K562 (cell line): ENCODE measurements around the gene CLEC3A. TPM values are rescaled to one million over a fixed set of nuclear protein-coding genes. Genes with fewer than 3 reads are reported as not detected.

Source experiments
- ATAC-seq: fragments of 200-7000 bp; cut with Tn5 transposase; 3 replicates; pipeline ENCODE4 v1.9.1; 2020; ENCODE audit warnings: moderate library complexity
- BruUV-seq: library from RNA; stranded (reverse); fragments of 400-500 nt; replicated peaks from 2 replicates; lab custom pipeline; 2021; lab: Mats Ljungman, UMichigan
- CTCF ChIA-PET: fragments of 300-600 bp; formaldehyde crosslinking; extraction: SDS; loops from one replicate; lab custom pipeline; 2021; ENCODE audit warnings: low intra/inter-chr PET ratio; lab: Yijun Ruan, JAX
- POLR2A ChIA-PET: fragments of 300-600, 350-650 bp; sonication (Branson Sonifier 250); formaldehyde crosslinking; extraction: SDS; loops from one replicate; lab custom pipeline; 2021; ENCODE audit warnings: antibody characterized with exemption, inconsistent platforms; lab: Yijun Ruan, JAX
- DNase-seq, 4 experiments: peaks; one replicate each; pipeline versions ENCODE4 v3.0.0 to v3.0.0-alpha.2; 2011 to 2018; ENCODE audit warnings: low spot score in 3 of 4, mixed read lengths in 3 of 4; ENCODE audit errors: extremely low read depth in 1 of 4
- FAIRE-seq: peaks from 2 replicates; lab custom pipeline; 2011; peaks lifted over from hg19 to GRCh38; lab: Jason Lieb, UNC
- H2AFZ ChIP-seq: 2 replicates; pipeline ENCODE4 v1.6.0; 2011; ENCODE audit warnings: low read depth, low read length, control low read depth, inconsistent platforms
- H3K27ac ChIP-seq: fragments of 200-600 bp; 3 replicates; pipeline ENCODE4 v1.8.0; 2011; ENCODE audit warnings: low read depth, mild to moderate bottlenecking, control low read depth, inconsistent platforms, low read length, moderate library complexity, mixed read lengths; ENCODE audit errors: extremely low read depth
- H3K27me3 ChIP-seq, 2 experiments: fragments of 300-600 bp in 1 of 2; 2 replicates in 1 of 2; 3 replicates in 1 of 2; pipeline versions ENCODE4 v1.6.0 to v1.8.0; 2011; ENCODE audit warnings: inconsistent platforms in 2 of 2, low read length in 2 of 2, mild to moderate bottlenecking in 1 of 2, mixed read lengths in 1 of 2, moderate library complexity in 1 of 2; ENCODE audit not compliant: control insufficient read depth in 2 of 2, insufficient read depth in 2 of 2
- H3K36me3 ChIP-seq: fragments of 300-600 bp; 3 replicates; pipeline ENCODE4 v1.8.0; 2011; ENCODE audit warnings: mild to moderate bottlenecking, low read length, inconsistent platforms; ENCODE audit not compliant: control insufficient read depth, insufficient read depth
- H3K4me1 ChIP-seq, 2 experiments: fragments of 200-600 bp in 1 of 2; replicated peaks in 1 of 2; 2 replicates in 1 of 2; 3 replicates in 1 of 2; pipeline versions ENCODE4 v1.5.1 to v1.8.0; 2011; ENCODE audit warnings: inconsistent platforms in 2 of 2, low read length in 2 of 2, mild to moderate bottlenecking in 1 of 2, mixed read lengths in 1 of 2, moderate library complexity in 1 of 2; ENCODE audit not compliant: control insufficient read depth in 2 of 2, insufficient read depth in 2 of 2
- H3K4me2 ChIP-seq: 2 replicates; pipeline ENCODE4 v1.6.1; 2011; ENCODE audit warnings: low read length, control low read depth, inconsistent platforms, mixed read lengths; ENCODE audit not compliant: insufficient read depth
- H3K4me3 ChIP-seq: fragments of 200-600 bp; sonication (generic), shearing (Covaris generic); 2 replicates; pipeline ENCODE4 v1.5.1; 2016; ENCODE audit warnings: control low read depth, inconsistent platforms
- H3K79me2 ChIP-seq: fragments of 200-600 bp; 3 replicates; pipeline ENCODE4 v1.8.0; 2011; ENCODE audit warnings: low read length, inconsistent platforms; ENCODE audit not compliant: control insufficient read depth, insufficient read depth
- H3K9ac ChIP-seq, 2 experiments: 2 replicates each; pipeline versions ENCODE4 v1.6.0 to v1.6.1; 2011; ENCODE audit warnings: low read depth in 2 of 2, low read length in 2 of 2, control low read depth in 1 of 2, inconsistent platforms in 1 of 2, mild to moderate bottlenecking in 1 of 2, mixed read lengths in 1 of 2; ENCODE audit not compliant: insufficient read depth in 1 of 2
- H3K9me1 ChIP-seq: one replicate; pipeline ENCODE4 v1.6.0; 2011; ENCODE audit warnings: inconsistent platforms, mild to moderate bottlenecking, low read length, moderate library complexity; ENCODE audit not compliant: control insufficient read depth, insufficient read depth
- H3K9me3 ChIP-seq: replicated peaks from 2 replicates; pipeline ENCODE4 v1.5.1; 2011; ENCODE audit warnings: low read depth, low read length, inconsistent platforms; ENCODE audit not compliant: control insufficient read depth, insufficient read depth
- H4K20me1 ChIP-seq: replicated peaks from 2 replicates; pipeline ENCODE4 v1.6.1; 2011; ENCODE audit warnings: low read length, inconsistent platforms, mixed read lengths; ENCODE audit not compliant: control insufficient read depth, insufficient read depth
- ARID2 ChIP-seq: fragments of 450-650 bp; IDR thresholded peaks from 2 replicates; pipeline ENCODE4 v1.6.1; 2017; ENCODE audit warnings: antibody characterized with exemption, mild to moderate bottlenecking
- BDP1 ChIP-seq: IDR thresholded peaks from 3 replicates; pipeline ENCODE4 v1.6.1; 2011; ENCODE audit not compliant: insufficient read length, insufficient read depth
- CHD4 ChIP-seq: fragments of 200-600 bp; sonication (generic); IDR thresholded peaks from 3 replicates; pipeline ENCODE4 v1.6.1; 2012; ENCODE audit warnings: low read depth, mild to moderate bottlenecking, mixed read lengths, low read length, inconsistent platforms; ENCODE audit not compliant: insufficient read depth, insufficient replicate concordance, poor library complexity, severe bottlenecking
- JUND ChIP-seq, 2 experiments: IDR thresholded peaks; 2 replicates in 1 of 2; 3 replicates in 1 of 2; pipeline ENCODE4 v1.6.1; 2011; ENCODE audit warnings: borderline replicate concordance in 2 of 2, low read depth in 2 of 2, low read length in 2 of 2, improper control_type of control experiment in 1 of 2, missing biosample characterization in 1 of 2, missing genetic modification characterization in 1 of 2, missing genetic modification reagents in 1 of 2
- KHSRP ChIP-seq: fragments of 450-650 bp; IDR thresholded peaks from 2 replicates; pipeline ENCODE4 v1.6.1; 2017
- MCM5 ChIP-seq: fragments of 450-650 bp; IDR thresholded peaks from 2 replicates; pipeline ENCODE4 v1.6.1; 2016; ENCODE audit warnings: low read depth
- NFATC3 ChIP-seq: fragments of 450-650 bp; IDR thresholded peaks from 2 replicates; pipeline ENCODE4 v1.6.1; 2017; ENCODE audit warnings: mild to moderate bottlenecking
- NR2F6 ChIP-seq: fragments of 450-650 bp; formaldehyde crosslinking; IDR thresholded peaks from 2 replicates; pipeline ENCODE4 v1.4.0; 2020; ENCODE audit warnings: mild to moderate bottlenecking
- ZNF263 ChIP-seq: sonication (generic); formaldehyde crosslinking; IDR thresholded peaks from 2 replicates; pipeline ENCODE4 v1.8.0; 2022; ENCODE audit warnings: mild to moderate bottlenecking, missing genetic modification reagents, borderline replicate concordance
- ZNF436 ChIP-seq: fragments of 250-450, 450-650 bp; sonication (Bioruptor Pico); formaldehyde crosslinking; IDR thresholded peaks from 2 replicates; pipeline ENCODE4 v1.7.0; 2020; ENCODE audit warnings: mild to moderate bottlenecking
- ZNF584 ChIP-seq: fragments of 200-800 bp; sonication (Bioruptor generic); IDR thresholded peaks from 2 replicates; pipeline ENCODE4 v1.6.1; 2016; ENCODE audit warnings: low read depth, mild to moderate bottlenecking, missing genetic modification characterization, missing compliant biosample characterization
- ZNF830 ChIP-seq: fragments of 250-450 bp; sonication (Bioruptor Pico); IDR thresholded peaks from 2 replicates; pipeline ENCODE4 v1.5.0; 2021; ENCODE audit warnings: mild to moderate bottlenecking
- WGBS: fragments of 100-300 bp; shearing (Covaris generic); methylation state at CpG from one replicate; pipeline ENCODE4 v1.1.6; 2016; ENCODE audit warnings: low coverage, mixed read lengths; ENCODE audit not compliant: insufficient coverage; ENCODE audit errors: missing lambda C conversion rate; 5-methylcytosine and 5-hydroxymethylcytosine counted together
- in situ Hi-C: fragments of 300-500 bp; cut with MboI; formaldehyde crosslinking; loops from 4 replicates; pipeline ENCODE4 v1.15.0; 2018; ENCODE audit warnings: inconsistent platforms, mixed read lengths
- intact Hi-C: fragments of 100-400 bp; cut with micrococcal nuclease; formaldehyde crosslinking; loops from 2 replicates; pipeline ENCODE4 v1.14.2; 2022
- polyA plus RNA-seq, 8 experiments: library from polyadenylated mRNA; depleted of rRNA in 4 of 8; stranded (reverse) in 5 of 8; unstranded in 3 of 8; fragments of >200 nt; fragmentation: Nextera tagmentation in 2 of 8; fragmentation: Illumina TruSeq in 1 of 8; extraction: Ambion mirVana in 2 of 8; extraction: Trizol in 1 of 8; gene quantifications; 2 replicates each; pipeline versions ENCODE4 v1.2.1 to v1.2.3, GENCODE V29; 2011 to 2014; ENCODE audit warnings: inconsistent platforms in 1 of 8, missing spikeins in 1 of 8
- total RNA-seq, 7 experiments: library from RNA; depleted of rRNA in 6 of 7; stranded (reverse); fragments of >200 nt in 6 of 7; fragmentation: Illumina TruSeq in 2 of 7; extraction: Trizol in 2 of 7; gene quantifications; 2 replicates each; pipeline versions ENCODE4 v1.2.1 to v1.2.3, GENCODE V29; 2011 to 2021; ENCODE audit warnings: low replicate concordance in 1 of 7
- TF ChIP-seq, protein P1 (sequence below): sonication (generic); formaldehyde crosslinking; IDR thresholded peaks from 2 replicates; pipeline ENCODE4 v1.4.0; 2020; ENCODE audit warnings: mild to moderate bottlenecking, missing genetic modification reagents
- TF ChIP-seq, protein P2 (sequence below): fragments of 450-650 bp; IDR thresholded peaks from 2 replicates; pipeline ENCODE4 v1.6.1; 2018; ENCODE audit warnings: mild to moderate bottlenecking, low read depth; ENCODE audit not compliant: partially characterized antibody
- TF ChIP-seq, protein P3 (sequence below): sonication (generic); formaldehyde crosslinking; IDR thresholded peaks from 2 replicates; pipeline ENCODE4 v1.8.1; 2023; ENCODE audit warnings: mild to moderate bottlenecking, missing genetic modification reagents
- TF ChIP-seq, protein P4 (sequence below): sonication (generic); formaldehyde crosslinking; IDR thresholded peaks from 2 replicates; pipeline ENCODE4 v1.8.1; 2022; ENCODE audit warnings: missing genetic modification reagents

CLEC3A gene
- total and polyA plus RNA-seq, 9 of the 15 experiments (the other 6 are each of a cell fraction or from before 2014, with no cell fraction given) = not detected

DNA sequence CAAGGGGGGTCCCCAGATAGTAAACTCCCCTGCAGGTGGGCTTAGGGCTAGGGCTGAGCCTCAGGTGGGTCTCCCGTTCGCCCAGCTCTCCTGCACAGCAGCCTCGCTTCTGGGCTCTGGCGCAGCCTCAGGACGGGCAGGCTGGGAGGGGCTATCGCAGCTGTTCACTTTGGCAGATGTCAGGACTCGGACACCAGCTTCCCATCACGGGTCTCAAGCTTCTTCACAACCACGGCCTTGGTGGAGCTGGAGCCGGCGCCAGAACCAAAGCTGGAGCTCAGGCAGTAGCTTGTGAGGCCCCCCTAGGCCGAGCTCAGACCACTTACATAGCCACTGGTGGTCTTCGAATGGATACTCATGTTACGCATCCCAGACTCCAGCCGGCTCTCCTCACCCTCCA is 26.0 kb downstream of the CLEC3A start:
- DNase-seq (no peak), FAIRE-seq (no peak), ATAC-seq (no peak)
- Histone ChIP-seq H3K27ac (no peak overlapping the region), H3K9me3 (no peaks in the 10 kb centered on the region), H3K9ac (no peak overlapping the region), H3K9me1 (no peaks in the 10 kb centered on the region), H3K79me2 (no peaks in the 10 kb centered on the region), H3K4me3 (no peak overlapping the region), H3K4me2 (no peak overlapping the region), H4K20me1 (no peaks in the 10 kb centered on the region; the same call in 1 of the 2 replicates), H3K36me3 (no peaks in the 10 kb centered on the region), H2AFZ (no peak overlapping the region), H3K4me1 (peaks cover 0 to 4% of the 10 kb centered on the region in 2 experiments; a peak in 1 of 5 replicates), H3K27me3 (peaks cover 0 to 12% of the 10 kb centered on the region in 2 experiments; a peak in 1 of 5 replicates)
- in situ Hi-C loops = no loop called here
- CTCF ChIA-PET = no interaction called here
- no TSS peak for BruUV-seq
- WGBS = 0% methylated on average over 14 of the region's 15 CpGs
- intact Hi-C loops = no loop called here
- POLR2A ChIA-PET = interaction anchor here (1.2 kb wide), 1 partner anchor 10 kb away, joined by 3 read pairs; no protein-coding TSS in a partner anchor
- TF ChIP-seq NR2F6 (CRISPR knock-in tag) (no peak), JUND (IDR thresholded peaks at IDR 0.05; ENCODE audit: borderline replicate concordance, low read depth, low read length) (no peak), JUND (tag; IDR thresholded peaks at IDR 0.05; ENCODE audit: borderline replicate concordance, low read depth, low read length) (no peak), ZNF263 (no peak), ZNF584 (CRISPR knock-in tag) (no peak), KHSRP (no peak), ZNF830 (CRISPR knock-in tag) (no peak), ARID2 (no peak), ZNF436 (CRISPR knock-in tag) (no peak), BDP1 (no peak), CHD4 (no peak), NFATC3 (no peak), MCM5 (no peak)
- TF ChIP-seq, protein P1, sequence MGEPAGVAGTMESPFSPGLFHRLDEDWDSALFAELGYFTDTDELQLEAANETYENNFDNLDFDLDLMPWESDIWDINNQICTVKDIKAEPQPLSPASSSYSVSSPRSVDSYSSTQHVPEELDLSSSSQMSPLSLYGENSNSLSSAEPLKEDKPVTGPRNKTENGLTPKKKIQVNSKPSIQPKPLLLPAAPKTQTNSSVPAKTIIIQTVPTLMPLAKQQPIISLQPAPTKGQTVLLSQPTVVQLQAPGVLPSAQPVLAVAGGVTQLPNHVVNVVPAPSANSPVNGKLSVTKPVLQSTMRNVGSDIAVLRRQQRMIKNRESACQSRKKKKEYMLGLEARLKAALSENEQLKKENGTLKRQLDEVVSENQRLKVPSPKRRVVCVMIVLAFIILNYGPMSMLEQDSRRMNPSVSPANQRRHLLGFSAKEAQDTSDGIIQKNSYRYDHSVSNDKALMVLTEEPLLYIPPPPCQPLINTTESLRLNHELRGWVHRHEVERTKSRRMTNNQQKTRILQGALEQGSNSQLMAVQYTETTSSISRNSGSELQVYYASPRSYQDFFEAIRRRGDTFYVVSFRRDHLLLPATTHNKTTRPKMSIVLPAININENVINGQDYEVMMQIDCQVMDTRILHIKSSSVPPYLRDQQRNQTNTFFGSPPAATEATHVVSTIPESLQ (CRISPR knock-in tag) = no peak
- TF ChIP-seq, protein P2, sequence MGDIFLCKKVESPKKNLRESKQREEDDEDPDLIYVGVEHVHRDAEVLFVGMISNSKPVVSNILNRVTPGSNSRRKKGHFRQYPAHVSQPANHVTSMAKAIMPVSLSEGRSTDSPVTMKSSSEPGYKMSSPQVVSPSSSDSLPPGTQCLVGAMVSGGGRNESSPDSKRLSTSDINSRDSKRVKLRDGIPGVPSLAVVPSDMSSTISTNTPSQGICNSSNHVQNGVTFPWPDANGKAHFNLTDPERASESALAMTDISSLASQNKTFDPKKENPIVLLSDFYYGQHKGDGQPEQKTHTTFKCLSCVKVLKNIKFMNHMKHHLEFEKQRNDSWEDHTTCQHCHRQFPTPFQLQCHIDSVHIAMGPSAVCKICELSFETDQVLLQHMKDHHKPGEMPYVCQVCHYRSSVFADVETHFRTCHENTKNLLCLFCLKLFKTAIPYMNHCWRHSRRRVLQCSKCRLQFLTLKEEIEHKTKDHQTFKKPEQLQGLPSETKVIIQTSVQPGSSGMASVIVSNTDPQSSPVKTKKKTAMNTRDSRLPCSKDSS = no peak
- TF ChIP-seq, protein P3, sequence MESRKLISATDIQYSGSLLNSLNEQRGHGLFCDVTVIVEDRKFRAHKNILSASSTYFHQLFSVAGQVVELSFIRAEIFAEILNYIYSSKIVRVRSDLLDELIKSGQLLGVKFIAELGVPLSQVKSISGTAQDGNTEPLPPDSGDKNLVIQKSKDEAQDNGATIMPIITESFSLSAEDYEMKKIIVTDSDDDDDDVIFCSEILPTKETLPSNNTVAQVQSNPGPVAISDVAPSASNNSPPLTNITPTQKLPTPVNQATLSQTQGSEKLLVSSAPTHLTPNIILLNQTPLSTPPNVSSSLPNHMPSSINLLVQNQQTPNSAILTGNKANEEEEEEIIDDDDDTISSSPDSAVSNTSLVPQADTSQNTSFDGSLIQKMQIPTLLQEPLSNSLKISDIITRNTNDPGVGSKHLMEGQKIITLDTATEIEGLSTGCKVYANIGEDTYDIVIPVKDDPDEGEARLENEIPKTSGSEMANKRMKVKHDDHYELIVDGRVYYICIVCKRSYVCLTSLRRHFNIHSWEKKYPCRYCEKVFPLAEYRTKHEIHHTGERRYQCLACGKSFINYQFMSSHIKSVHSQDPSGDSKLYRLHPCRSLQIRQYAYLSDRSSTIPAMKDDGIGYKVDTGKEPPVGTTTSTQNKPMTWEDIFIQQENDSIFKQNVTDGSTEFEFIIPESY (CRISPR knock-in tag) = no peak
- TF ChIP-seq, protein P4, sequence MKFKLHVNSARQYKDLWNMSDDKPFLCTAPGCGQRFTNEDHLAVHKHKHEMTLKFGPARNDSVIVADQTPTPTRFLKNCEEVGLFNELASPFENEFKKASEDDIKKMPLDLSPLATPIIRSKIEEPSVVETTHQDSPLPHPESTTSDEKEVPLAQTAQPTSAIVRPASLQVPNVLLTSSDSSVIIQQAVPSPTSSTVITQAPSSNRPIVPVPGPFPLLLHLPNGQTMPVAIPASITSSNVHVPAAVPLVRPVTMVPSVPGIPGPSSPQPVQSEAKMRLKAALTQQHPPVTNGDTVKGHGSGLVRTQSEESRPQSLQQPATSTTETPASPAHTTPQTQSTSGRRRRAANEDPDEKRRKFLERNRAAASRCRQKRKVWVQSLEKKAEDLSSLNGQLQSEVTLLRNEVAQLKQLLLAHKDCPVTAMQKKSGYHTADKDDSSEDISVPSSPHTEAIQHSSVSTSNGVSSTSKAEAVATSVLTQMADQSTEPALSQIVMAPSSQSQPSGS = no peak
